HTERT RPE-1 (cell line): ENCODE results near the gene BTG2.
"Not testable (repeated sequence)": the region's sequence is repeated elsewhere in the genome, so short reads cannot be mapped to it uniquely, and the experiment has no call there.

Experiments used
- in situ Hi-C: fragments of 300-500 bp; cut with MboI; formaldehyde crosslinking; loops from 4 replicates; pipeline ENCODE4 v1.14.3; 2020; ENCODE audit warnings: low sequenced_read_pairs

The BTG2 gene

DNA sequence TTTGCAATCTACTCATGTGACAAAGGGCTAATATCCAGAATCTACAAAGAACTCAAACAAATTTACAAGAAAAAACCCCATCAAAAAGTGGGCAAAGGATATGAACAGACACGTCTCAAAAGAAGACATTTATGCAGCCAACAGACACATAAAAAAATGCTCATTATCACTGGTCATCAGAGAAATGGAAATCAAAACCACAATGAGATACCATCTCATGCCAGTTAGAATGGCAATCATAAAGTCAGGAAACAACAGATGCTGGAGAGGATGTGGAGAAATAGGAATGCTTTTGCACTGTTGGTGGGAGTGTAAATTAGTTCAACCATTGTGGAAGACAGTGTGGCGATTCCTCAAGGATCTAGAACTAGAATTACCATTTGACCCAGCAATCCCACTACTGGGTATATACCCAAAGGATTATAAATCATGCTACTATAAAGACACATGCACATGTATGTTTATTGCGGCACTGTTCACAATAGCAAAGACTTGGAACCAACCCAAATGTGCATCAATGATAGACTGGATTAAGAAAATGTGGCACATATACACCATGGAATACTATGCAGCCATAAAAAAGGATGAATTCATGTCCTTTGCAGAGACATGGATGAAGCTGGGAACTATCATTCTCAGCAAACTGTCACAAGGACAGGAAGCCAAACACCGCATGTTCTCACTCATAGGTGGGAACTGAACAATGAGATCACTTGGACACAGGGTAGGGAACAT lies 8.9 kb downstream of the BTG2 start:
- in situ Hi-C loops = not testable (repeated sequence)

DNA sequence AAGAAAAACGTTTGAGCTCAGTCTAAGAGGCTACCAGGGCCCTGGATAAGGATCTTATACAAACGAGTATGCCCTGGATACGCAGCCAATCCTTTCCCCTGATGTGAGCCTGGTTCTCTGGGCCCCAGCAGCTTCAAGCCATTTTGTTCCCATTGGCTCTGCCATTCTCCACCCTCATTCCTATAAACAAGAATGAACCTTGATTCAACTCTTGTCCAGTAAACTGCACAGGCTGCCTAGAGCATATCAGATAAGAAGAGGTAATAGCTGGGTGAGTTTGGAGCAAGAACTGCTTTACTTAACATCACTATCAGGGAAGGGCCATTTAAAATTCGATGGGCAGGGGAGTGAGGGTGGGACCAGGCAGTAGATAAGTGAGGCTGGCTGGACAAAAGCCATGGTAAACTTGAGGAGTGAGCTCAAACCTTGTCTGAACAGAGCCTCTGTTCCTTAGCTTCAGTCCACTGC lies 11.3 kb downstream of the BTG2 start:
- in situ Hi-C loops = no loop called here

DNA sequence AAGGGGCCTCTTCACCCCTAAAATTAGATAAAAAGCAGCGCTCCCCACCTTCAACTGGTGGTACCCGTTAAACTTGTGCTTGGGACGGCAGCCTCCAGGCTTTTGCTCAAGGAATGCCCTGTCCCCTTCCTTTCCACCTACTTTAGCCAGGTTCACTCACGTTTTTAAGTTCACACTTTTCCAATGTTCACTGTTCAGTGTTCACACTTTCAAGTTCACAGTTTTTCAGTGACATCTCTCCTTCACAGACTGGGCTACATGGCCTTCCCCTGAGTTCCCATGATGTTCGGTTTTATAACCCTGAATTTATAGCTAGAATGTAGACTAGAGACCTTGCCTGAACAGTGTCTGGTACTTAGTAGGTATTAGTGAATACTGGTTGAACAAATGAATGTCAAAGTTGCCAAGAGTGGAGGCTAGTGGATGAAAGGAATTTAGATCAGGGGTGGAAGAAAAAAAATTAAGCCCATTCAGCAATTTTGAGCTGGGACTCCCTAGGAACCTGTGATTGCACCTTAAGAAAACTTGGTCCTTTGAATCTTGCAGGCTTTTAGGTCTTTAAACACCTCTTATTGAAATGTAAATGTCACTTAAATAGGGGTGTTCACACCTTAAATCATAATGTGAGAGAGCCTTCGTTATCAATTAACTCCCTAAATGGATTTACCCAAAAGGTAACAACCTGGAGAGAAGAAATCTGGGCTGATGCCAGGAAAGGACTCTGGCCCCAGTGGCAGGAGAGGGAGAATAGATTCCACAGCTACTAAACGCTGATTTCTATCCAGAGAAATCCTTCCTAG lies 12.3 kb downstream of the BTG2 start:
- in situ Hi-C loops = no loop called here

DNA sequence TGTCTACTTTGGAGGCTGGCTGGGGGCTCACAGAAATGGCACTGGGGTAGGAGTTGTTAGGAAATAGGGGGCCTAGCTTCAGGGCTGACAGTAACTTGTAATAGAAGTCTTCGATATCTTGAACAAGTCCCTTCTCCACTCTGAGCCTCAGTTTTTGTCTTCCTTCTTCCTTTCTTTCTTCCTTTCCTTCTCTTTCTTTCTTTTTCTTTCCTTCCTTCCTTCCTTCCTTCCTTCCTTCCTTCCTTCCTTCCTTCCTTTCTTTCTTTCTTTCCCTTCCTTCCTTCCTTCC lies 12.9 kb downstream of the BTG2 start:
- in situ Hi-C loops = no loop called here

DNA sequence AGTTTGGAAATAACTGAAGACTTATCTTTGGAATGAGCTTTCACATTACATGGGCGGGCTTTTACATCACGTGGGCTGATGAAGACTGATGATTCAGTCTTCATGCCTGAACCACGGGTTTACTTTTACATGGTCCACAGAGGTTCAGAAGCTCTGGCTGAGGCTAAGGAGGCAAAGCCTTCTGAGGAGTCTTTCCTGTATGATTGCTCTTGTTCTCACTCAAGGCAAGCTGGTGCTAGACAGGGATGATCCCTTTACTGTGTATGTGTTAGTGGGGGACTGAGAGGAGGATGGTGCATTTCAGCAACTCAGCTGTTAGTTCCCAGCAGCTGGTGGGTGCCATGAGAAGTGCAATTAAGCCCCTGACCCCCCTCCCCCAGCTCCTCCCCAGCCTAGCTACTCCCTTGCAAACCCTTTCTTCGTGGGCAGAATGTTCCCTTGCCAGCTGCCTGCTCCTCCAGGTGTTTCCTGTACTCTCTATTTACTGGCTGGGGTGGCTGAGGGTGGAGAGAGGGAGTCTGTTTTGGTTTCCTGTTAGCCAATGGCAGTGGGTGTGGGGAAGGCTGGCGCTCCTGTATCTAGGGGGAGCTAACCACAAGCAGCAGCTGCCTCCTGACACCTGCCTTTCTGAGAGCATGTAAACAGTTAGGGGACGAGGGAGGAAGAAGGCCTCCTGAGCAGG lies 15.4 kb downstream of the BTG2 start:
- in situ Hi-C loops = no loop called here

DNA sequence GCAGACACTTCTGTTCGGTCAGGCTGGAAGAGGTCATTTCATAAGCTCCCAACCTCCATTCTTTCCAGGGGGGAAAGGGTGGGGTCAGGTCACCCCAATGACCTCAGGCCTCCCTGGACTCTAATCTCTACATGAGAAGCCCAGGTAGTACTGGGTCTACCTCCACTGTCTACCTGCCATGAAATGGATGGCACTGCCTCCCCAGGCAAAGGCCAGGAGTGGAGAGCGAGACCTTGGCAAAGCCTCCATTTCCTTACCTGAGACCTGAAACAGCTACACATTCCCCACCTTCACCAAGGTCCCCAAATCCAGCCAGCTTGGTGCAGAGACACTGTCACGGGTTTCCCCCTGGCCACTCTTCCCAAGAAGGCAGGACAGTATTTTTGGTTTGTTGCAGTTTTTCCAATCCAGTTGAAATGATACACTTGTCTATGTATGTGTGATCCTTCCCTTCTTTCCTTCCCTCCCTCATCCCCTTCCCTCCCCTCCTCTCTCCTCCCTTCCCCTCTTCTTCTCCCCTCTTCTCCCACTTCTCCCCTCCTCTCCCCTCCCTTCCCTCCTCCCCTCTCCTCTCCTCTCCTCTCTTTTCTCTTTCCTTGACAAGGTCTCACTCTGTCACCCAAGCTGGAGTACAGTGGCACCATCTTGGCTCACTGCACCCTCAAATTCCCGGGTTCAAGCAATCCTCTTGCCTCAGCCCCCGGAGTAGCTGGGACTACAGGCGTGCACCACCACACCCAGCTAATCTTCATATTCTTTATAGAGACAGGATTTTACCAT lies 16.1 kb downstream of the BTG2 start:
- in situ Hi-C loops = no loop called here

DNA sequence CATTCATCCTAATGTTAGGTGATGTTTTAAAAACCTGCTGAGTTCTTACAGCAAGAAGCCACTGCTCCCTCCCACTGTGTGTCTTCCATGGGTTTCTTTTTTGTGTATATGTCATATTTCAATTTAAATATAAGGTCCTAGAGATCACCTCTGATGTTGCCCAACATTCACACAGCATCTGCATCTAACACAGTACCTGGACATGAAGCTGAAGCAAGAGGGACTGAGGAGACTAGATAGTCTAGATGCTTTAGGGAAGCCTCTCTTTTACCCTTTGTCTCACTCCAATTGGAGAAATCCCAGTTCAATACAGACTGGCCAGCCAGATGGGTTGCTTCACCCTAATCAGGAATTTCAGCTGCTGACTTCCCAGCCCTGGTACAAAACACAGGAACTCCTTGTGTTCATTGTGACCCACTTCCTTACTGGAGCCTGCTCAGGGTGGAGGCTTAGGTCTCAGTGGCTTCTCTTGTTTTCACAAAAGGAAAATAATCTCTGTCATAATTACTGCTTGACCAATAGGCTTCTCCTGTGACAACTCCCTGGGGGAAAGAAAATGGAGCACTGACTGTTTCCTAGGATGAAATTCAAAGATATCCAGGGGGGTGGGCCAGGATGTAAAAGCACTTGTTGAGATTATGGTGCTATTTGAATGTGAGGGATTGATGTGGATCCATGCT lies 17.3 kb downstream of the BTG2 start:
- in situ Hi-C loops = no loop called here

DNA sequence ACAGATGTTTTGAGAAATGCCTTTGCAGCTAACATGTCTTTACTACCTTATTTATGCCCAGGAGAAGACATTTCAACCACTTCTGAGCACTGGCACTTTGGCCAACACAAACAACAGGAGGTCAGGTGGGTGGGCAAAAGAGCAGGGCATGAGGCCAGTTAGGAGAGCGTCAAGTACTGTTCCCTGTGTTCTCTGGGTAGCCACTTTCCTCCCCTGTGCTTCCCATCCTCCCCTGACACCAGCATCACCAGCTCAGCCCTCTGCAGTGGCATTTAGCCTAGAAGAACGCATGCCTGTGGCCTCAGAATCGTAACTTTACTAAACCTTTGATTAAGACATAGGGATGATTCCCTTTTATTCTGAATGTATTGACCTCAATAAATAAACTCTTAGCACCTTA lies 18.3 kb downstream of the BTG2 start:
- in situ Hi-C loops = no loop called here

DNA sequence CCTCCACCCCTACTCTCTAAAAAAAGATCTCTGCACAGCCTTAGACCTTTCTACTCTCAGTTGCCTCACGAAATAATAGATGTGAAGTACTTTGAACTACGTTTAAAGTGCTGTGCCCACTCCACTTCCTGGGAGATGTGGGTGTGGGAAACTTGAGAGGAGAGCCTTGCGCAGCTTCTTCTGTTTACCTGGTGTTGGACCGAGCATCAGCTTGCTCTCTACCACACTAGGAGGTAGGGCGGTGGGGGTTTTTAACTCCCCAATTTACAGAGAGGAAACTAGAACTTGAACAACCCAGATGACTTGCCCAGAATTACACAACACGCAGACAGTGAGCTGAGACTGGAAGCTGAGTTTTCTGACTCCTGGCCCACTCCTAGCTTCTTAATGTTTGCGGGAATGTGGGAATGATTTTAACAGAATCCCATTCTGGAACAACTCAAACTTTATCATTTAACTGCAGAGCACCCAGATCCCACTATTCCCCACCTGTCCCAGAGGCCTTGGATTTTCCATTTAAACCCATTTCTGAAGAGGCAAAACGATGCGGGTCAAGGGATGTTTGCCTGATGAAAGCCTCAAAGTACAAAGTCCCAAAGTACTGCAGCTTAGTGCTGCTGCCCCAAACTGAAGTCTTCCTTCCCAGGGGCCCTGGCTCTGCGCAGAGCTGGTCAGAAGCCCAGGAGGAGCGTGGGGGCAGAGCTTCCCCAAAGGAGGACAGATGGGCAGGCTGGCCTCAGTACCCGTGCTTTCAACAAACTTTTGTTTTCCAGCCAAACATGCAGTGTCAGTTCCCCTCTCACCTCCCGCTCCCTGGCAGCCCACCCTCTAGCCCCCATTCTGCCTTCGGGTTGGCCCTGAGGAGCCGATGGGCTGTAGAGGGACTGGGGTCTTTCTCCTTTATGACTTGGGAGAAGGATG lies 19.0 kb downstream of the BTG2 start:
- in situ Hi-C loops = no loop called here

DNA sequence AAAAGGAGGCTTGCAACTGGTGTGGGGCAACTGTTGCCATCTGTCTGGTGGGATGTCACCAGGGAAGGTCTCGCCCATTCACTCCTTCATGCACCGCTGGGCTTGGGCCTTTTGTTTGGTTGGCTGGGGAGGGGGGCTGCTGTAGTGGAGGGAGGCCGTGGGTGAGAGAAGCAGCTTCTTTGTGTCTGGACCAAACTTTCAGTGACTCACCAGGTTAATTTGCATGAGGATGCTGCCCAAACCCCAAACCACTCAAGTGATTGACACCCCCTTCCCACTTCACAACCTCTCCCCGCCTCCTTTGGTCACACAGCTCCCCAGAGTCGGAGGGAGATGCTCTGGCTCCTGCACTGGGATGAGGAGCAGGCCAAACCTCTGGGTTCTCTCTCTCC lies 19.7 kb downstream of the BTG2 start:
- in situ Hi-C loops = no loop called here

DNA sequence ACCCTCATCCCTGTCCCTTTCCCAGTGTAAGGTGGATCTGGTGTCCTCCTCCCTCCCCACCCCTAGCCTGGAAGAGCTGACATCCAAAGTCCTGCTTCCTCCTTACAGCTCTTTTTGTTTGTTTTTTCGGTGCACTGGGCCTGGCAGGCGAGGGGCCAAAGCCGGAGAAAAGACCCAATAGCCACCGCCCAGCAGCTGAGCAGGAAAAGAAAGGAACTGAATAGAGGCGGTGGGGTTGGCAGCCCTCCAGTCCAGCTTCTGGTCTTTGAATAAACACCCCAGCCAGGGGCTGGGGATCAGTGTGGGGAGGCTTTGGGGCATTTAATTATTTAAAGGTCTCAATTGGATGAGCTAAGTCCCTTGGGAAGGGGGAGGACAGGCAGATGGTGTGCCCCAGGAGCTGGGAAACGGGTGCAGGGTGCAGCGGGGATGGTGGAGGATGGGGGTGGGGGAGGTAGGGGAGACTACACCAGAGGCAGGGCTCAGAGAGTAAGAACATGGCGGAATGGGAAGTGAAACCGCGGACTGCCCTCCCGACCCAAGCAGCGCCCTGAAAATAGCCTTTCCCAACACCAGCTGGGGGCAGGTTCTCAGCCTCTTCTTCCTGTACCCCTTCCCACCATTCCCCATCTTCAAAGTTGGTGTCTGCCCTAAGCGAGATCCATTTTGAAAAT lies 20.2 kb downstream of the BTG2 start:
- in situ Hi-C loops = no loop called here

DNA sequence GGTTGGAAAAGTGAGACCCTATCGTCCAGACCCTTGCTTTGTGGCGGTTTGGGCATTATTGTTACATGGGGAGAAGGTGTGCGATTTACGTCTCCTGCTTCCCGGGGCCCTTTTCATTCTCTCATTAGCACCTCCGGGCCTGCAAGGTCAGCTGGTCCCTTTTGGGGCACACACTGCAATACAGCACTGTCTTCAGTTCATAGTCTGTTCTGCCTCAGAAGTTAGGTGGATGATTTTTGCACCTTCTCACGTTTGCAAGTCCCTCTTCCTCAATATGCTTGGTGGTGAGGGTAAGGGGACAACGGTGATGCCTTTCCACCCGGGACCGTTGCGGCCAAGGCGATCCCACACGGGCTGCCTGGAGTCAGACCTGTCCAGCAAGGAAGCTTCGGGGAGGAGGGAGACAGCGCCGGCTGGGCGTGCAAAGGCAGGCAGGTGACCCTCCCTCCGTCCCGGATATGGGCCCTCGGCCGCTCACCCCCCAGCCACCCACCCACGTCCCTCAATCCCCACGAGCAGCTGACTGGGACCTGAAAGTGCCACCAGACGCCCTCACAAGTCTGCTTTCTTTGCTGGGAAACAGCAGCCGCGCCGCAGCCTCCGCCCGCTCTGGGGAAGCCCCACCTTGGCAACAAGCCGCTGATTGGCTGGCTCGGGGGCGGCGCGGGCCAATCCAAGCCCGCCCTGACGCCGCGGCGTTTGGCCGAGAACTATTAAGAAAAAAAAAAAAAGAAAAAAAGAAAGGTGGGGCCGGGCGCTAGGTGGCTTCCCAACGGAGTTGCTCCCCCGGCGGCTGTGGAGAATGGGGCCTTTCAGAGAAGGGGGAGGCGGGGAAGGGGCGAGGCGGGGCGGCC lies 21.7 kb downstream of the BTG2 start:
- in situ Hi-C loops = no loop called here

DNA sequence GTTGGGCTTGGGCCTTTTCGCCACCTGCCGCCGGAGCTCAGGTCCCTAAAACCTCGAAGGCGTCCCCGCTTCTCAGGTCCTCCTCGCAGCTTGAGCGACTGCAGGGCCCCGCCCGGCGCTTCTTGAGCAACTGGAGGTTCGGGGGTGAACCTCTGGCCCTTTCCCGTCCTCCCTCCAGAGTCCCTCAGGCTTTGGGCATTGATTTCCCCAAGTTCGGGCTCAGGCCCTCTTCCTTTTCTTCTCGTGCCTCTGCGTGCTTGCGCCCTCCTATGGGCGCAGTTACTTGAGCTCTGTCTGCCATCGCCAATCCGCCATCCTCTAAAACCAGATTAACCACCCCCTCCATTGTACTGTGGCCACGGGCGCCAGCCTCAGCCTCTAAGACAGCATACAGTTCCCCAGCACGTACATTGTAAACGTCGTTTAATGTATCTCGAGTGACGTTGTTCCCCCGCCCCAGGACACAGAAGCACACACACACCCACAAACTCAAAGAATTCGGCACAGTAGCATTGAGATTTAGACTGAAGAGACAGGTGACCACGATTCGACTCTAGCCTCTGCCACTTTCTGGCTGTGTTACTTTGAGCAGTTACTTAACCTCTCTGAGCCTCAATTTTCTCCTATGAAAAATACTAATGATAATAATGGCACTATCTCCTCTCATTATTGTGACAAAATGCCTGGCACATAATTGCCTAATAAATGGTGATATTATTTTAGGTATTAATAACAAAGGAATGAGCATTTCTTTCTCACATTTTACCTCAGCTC lies 22.6 kb downstream of the BTG2 start:
- in situ Hi-C loops = no loop called here

DNA sequence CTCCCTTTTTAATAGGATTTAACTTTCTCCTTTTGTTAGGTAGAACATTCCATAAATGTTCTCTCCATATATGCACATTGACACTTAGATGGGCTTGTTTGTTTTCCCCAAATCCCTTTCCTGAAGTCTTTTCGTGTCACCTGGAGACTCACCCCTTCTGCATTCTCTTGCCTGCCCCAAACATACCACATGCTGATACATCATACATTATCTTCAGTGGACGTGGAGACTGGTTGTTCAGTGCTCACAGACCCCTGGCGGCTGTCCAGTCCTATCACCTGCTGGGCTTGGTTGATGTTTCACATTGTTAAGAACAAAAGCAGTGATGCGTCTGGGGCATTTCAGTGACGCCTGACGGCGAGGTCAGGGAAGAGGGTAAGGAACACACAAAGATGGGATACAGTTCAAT lies 23.4 kb downstream of the BTG2 start:
- in situ Hi-C loops = no loop called here

DNA sequence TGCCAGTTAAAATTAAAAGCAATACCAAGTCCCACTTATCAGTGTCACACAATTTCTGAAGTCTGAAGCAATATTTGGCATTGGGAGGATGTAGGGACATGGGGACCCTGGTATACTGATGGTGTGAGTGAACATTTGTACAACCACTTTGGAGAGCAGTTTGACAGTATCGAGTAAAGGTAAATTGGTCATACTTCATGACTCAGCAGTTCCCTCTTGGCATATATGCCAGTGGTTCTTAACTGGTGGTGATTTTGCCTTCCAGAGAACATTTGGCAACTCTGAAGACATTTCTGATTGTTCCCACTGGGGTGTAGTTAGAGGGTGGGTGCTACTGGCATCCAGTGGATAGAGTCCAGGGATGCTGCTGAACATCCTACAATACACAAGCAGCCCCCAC lies 25.9 kb downstream of the BTG2 start:
- in situ Hi-C loops = no loop called here

DNA sequence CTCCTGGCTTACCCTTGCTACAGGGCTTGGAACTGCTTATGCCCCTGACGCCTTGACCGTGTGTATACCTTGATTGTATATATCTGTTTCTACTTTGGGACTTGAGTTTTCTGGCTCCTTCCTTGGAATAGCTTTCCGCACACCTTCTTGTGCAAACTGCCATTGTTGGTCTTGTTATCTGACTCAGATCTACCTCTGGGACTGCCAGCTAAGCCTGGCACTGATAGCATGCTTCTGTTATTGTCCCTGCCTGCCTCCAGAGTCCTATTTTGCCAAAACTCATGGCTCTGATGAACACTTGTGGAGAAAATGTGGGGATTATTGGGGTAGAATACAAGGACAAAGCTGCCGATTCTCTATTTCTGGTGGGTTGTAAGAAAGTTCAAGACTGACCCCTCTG lies 30.2 kb downstream of the BTG2 start:
- in situ Hi-C loops = no loop called here

DNA sequence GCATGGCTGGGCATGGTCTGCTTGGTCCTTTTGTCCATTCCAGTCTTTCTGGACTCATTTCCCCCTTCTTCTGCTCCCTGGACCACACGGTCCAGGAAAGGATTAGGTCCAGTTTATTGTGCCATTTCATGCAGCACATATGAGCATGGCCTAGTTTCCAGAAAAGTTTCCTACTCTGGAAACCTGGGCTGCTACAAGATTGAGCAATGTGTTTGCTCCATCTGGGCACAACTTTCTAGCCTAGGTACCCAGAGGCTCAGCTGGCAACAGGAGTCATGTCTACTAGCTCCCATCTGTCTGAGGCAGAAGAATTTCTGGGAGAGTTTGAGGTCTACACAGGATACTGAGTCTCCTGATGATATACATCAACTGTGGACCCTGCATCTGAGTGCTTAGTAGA lies 30.8 kb downstream of the BTG2 start:
- in situ Hi-C loops = no loop called here
